Suprapubic skin (tissue), 4 donors: Measurements from ENCODE around the gene DOCK6.

Experiments used
- EP300 ChIP-seq: sonication (generic); formaldehyde crosslinking; IDR thresholded peaks from one replicate; pipeline ENCODE4 v1.6.1; 2017; ENCODE audit warnings: antibody characterized with exemption
- POLR2A ChIP-seq, 2 donors: fragments of 450-650 bp; IDR thresholded peaks; one replicate each; pipeline ENCODE4 v1.6.1; 2017; ENCODE audit warnings: antibody characterized with exemption in 2 of 2, mild to moderate bottlenecking in 2 of 2, moderate library complexity in 2 of 2
- POLR2AphosphoS5 ChIP-seq, 3 donors: sonication (generic); formaldehyde crosslinking; IDR thresholded peaks; one replicate each; pipeline ENCODE4 v1.6.1; 2017; ENCODE audit warnings: antibody characterized with exemption in 3 of 3
- TF ChIP-seq, protein P1 (sequence below), 2 donors: fragments of 200-600 bp in 1 of 2; fragments of 450-650 bp in 1 of 2; sonication (generic) in 1 of 2; IDR thresholded peaks; one replicate each; pipeline ENCODE4 v1.5.1; 2016 to 2019; ENCODE audit warnings: antibody characterized with exemption in 2 of 2, mild to moderate bottlenecking in 1 of 2, moderate library complexity in 1 of 2

GRCh38 chr19:11164879-11165406, 97.4 kb downstream of the DOCK6 start:
- TF ChIP-seq POLR2A (IDR thresholded peaks at IDR 0.05), result no peak
- TF ChIP-seq EP300, result no peak
- TF ChIP-seq, protein P1, sequence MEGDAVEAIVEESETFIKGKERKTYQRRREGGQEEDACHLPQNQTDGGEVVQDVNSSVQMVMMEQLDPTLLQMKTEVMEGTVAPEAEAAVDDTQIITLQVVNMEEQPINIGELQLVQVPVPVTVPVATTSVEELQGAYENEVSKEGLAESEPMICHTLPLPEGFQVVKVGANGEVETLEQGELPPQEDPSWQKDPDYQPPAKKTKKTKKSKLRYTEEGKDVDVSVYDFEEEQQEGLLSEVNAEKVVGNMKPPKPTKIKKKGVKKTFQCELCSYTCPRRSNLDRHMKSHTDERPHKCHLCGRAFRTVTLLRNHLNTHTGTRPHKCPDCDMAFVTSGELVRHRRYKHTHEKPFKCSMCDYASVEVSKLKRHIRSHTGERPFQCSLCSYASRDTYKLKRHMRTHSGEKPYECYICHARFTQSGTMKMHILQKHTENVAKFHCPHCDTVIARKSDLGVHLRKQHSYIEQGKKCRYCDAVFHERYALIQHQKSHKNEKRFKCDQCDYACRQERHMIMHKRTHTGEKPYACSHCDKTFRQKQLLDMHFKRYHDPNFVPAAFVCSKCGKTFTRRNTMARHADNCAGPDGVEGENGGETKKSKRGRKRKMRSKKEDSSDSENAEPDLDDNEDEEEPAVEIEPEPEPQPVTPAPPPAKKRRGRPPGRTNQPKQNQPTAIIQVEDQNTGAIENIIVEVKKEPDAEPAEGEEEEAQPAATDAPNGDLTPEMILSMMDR (IDR thresholded peaks at IDR 0.05), result no peak
- no peak for TF ChIP-seq POLR2AphosphoS5 (IDR thresholded peaks at IDR 0.05)
